Right cardiac atrium (tissue), 5 donors: ENCODE measurements around the gene NACA2. TPM values are rescaled to one million over a fixed set of nuclear protein-coding genes. Genes with fewer than 3 reads are reported as not detected.
"Not testable (repeated sequence)": the region's sequence is repeated elsewhere in the genome, so short reads cannot be mapped to it uniquely, and the experiment has no call there.

Source experiments
- ATAC-seq, 2 donors: fragments of 200-7000 bp; cut with Tn5 transposase; one replicate each; pipeline versions ENCODE4 v1.8.0 to v1.9.1; 2020; ENCODE audit warnings: moderate library complexity in 2 of 2, mild to moderate bottlenecking in 1 of 2
- DNase-seq, 3 donors: peaks; one replicate each; pipeline ENCODE4 v3.0.0-alpha.2; 2020
- H3K27ac ChIP-seq: one replicate; pipeline ENCODE4 v1.5.1; 2013; ENCODE audit warnings: mild to moderate bottlenecking, low read length, control low read depth, moderate library complexity
- H3K27me3 ChIP-seq: one replicate; pipeline ENCODE4 v1.6.1; 2013; ENCODE audit not compliant: control insufficient read depth, insufficient read depth
- H3K4me1 ChIP-seq: one replicate; pipeline ENCODE4 v1.6.1; 2013; ENCODE audit warnings: low read length; ENCODE audit not compliant: control insufficient read depth, insufficient read depth
- H3K4me3 ChIP-seq: one replicate; pipeline ENCODE4 v1.5.1; 2013; ENCODE audit warnings: low read length, control low read depth
- H3K9me3 ChIP-seq: one replicate; pipeline ENCODE4 v1.6.1; 2013; ENCODE audit warnings: low read length; ENCODE audit not compliant: control insufficient read depth
- WGBS: extraction: QIAGEN DNeasy Blood & Tissue Kit; methylation state at CpG from one replicate; pipeline ENCODE4 v1.1.7; 2013; 5-methylcytosine and 5-hydroxymethylcytosine counted together
- intact Hi-C, 4 donors: fragments of 100-400 bp; cut with DNase I; formaldehyde crosslinking; loops; one replicate each; pipeline versions ENCODE4 v1.11.0 to v1.14.0; 2022 to 2023
- polyA plus RNA-seq: library from polyadenylated mRNA; stranded (reverse); fragments of 200-250 nt; gene quantifications from one replicate; pipeline ENCODE4 v1.2.3, GENCODE V29; 2013
- total RNA-seq, 4 donors: library from RNA; stranded (reverse); fragmentation: NEBNext Ultra II Directional; extraction: Animal tissue kit (Norgen Biotek cat#: 25700); gene quantifications; one replicate each; pipeline ENCODE4 v1.2.1, GENCODE V29; 2021
- donor health status: healthy with polysubstance abuse.
- donor health status: DM: no; HTN: yes; CAD: no.
- donor health status: DM: no; HTN: no; CAD: no.
- donor health status: DM: no; HTN: yes; CAD: no; lungs with severe emphysema.
- donor health status: DM: yes; HTN: yes; CAD: no.

Gene NACA2
- total and polyA plus RNA-seq, 5 donors, result not detected

DNA sequence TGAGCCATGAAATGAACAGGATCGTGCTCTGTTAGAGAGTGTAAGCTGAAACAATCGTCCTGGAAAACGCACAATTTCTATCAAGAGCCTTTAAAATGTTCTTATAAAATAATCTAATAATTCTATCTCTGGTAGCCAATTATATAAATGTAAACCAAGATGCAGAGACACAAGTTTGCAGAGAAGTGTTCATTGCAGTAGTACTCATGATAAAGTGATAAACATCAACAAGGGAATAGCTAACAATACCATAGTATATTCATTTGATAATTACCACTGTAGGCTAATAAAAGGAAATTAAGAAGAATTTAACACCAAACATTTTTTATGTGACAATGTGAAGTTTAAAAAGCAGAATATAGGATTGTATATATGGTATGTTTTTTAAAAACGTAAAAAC, 12.4 kb downstream of the NACA2 start:
- H3K9me3 ChIP-seq, result no peaks in the 10 kb centered on the region
- ATAC-seq (no peak), DNase-seq (no peak)
- 87% methylated on average over 4 of the region's 4 CpGs for WGBS
- intact Hi-C loops, result no loop called here
- no peak overlapping the region for H3K4me3 ChIP-seq
- no peaks in the 10 kb centered on the region for H3K4me1 ChIP-seq
- H3K27ac ChIP-seq, result no peak overlapping the region
- no peaks in the 10 kb centered on the region for H3K27me3 ChIP-seq

DNA sequence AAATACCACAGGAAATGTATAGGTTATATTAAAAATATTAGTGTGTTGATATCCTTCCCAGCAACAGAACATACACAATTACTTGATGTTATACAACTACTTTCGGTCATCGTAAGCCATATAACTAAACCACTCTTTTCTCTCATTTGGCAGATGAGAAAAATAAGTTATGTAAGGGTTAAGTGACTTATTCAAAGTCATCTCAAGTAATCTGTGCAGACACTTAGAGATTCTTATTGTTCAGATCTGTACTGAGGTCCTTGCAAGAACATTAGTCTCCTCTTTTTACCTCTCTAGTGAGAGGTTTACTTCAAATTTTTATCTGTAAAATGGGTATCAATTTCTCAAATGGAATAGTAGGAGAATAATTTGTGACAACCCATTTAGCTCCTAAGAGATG, 15.0 kb downstream of the NACA2 start:
- intact Hi-C loops, result no loop called here

DNA sequence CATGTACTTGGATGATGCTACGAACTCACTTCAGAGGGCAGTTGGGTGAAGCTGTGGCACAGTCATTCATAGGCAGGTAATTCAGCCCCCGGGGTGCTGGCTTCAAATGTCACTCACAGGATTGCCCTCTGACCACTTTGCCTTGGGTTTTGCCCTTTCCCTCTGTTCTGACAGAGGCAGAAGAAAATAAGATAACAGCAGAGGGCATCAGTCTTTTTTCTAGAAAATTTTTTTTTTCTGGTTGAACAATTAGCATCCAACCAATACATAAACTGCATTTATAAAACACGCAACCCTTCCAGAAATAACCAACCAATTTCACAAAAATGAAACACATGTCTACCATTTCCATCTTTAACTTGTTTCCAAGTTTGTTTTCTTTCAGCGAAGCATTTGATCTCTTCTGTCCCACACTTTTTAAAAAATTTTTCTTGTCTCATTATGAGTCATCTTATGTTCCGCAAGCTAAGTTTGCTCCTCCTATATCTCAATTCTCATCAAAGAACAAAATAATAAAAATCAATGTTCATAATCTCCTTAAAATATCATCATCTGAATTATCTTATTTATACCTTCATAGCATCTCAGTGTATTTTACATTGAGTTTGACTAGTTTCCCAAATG, 15.6 kb downstream of the NACA2 start:
- Histone ChIP-seq H3K27me3 (no peaks in the 10 kb centered on the region), H3K27ac (no peak overlapping the region), H3K9me3 (no peaks in the 10 kb centered on the region), H3K4me1 (no peaks in the 10 kb centered on the region), H3K4me3 (no peak overlapping the region)
- intact Hi-C loops, result no loop called here
- DNase-seq (no peak), ATAC-seq (no peak)
- WGBS, result 71% methylated on average over 5 of the region's 5 CpGs

More for the DNA sequence above, 15.0 kb downstream of the NACA2 start:
- no peaks in the 10 kb centered on the region for H3K27me3 ChIP-seq
- WGBS, result 94% methylated on average over 2 of the region's 2 CpGs
- no peaks in the 10 kb centered on the region for H3K9me3 ChIP-seq
- no peaks in the 10 kb centered on the region for H3K4me1 ChIP-seq
- H3K4me3 ChIP-seq, result no peak overlapping the region
- ATAC-seq, result no peak
- no peak overlapping the region for H3K27ac ChIP-seq
- DNase-seq, result no peak

DNA sequence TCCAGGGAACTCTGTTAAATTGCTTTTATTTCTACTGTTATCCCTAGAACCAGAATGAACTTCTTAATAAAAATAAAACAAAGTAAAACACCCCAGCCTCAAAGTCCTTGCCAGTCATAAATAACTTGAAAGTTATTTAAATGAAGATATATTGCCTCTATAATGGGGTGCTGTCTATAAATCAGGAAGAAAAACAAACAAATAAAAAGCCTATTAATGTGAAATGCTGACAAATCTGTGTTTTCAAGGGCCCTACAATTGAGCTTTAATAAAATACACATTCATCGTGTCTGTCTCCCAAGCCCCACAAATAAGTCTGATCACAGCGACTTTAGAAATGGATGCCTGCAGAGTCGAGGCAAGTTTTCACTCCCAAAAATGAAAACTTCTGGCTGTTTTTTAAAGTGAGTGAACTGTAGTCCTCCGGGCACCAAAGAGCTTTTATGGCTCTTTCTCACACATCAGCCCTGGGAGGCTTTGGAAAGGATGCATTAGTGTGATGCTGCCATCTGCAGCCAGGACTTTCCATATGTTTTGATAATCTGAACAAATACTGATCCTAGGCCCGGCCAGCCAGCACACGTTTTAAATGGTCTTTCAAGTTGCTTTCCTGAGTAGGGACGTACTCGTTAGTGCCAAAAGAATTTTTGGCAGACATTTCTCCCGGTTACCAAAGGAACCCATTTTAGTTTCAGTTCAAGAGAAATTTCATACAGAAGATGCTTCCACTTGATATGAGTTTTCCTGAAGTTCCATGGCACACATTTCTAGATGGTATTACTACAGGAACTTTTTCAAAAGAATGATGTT, 16.3 kb downstream of the NACA2 start:
- WGBS, result 30% methylated on average over 9 of the region's 9 CpGs
- ATAC-seq, result no peak
- intact Hi-C loops, result no loop called here

DNA sequence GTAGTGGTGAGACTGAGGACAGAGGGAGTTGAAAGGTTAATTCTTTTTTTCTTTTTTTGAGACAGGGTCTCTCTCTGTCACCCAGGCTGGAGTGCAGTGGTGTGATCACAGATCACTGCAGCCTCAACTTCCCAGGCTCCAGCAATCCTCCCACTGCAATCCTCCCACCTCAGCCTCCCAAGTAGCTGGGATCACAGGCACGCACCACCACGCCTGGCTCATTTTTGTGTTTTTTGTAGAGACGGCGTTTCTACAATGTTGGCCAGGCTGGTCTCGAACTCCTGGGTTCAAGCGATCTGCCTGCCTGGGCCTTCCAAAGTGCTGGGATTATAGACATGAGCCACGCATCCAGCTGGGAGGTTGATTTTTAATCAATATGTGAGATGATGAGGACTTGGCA, 18.5 kb downstream of the NACA2 start:
- H3K4me3 ChIP-seq, H3K27ac ChIP-seq, H3K27me3 ChIP-seq, H3K4me1 ChIP-seq, DNase-seq, intact Hi-C loops, ATAC-seq, H3K9me3 ChIP-seq: not testable (repeated sequence)
- WGBS, result 95% methylated on average over 7 of the region's 7 CpGs

More for the DNA sequence above, 16.3 kb downstream of the NACA2 start:
- H3K27me3 ChIP-seq, result no peaks in the 10 kb centered on the region
- H3K4me1 ChIP-seq, result no peaks in the 10 kb centered on the region
- DNase-seq, result no peak
- H3K9me3 ChIP-seq, result no peaks in the 10 kb centered on the region
- no peak overlapping the region for H3K27ac ChIP-seq
- H3K4me3 ChIP-seq, result no peak overlapping the region

DNA sequence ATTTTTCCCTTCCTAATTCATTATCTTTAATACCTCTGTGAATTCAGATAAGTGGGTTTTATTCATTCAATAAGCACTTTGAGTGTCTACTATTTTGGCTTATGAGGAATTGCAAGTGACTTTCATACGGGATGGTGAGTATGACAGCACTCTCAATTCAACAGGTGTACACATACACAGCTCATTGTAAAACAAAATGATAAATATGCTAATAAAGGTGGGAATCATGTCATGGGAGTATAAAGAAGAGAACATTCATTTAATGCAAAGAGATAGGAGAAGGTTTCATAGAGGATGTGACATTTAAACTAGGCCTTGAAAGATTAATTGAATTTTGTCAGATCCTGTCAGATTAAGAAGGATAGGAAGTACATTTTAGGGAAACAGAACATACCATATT, 19.4 kb downstream of the NACA2 start:
- Histone ChIP-seq H3K4me3 (no peak overlapping the region), H3K27me3 (no peaks in the 10 kb centered on the region), H3K27ac (no peak overlapping the region), H3K9me3 (no peaks in the 10 kb centered on the region), H3K4me1 (no peaks in the 10 kb centered on the region)
- DNase-seq (no peak), ATAC-seq (no peak)
- 92% methylated on average over 1 of the region's 1 CpG for WGBS
- intact Hi-C loops, result no loop called here

DNA sequence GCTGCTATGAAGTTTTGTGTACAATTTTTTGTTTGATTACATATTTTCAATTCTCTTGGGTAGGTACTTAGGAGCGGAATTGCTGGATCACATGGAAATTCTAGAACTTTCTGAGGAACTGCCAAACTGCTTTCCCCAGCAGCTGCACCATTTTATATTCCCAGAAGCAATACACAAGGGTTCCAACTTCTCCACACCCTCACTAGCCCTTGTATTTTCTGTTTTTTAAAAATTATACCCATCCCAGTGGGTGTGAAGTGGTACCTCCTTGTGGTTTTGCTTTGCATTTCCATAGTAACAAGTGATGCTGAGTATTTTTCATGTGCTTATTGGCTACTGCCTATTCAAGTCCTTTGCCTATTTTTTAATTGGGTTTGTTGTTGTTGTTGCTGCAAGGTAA, 20.9 kb downstream of the NACA2 start:
- no peaks in the 10 kb centered on the region for H3K4me1 ChIP-seq
- WGBS, result 78% methylated on average over 1 of the region's 1 CpG
- no peak for DNase-seq
- intact Hi-C loops, result no loop called here
- no peak overlapping the region for H3K27ac ChIP-seq
- no peaks in the 10 kb centered on the region for H3K9me3 ChIP-seq
- H3K27me3 ChIP-seq, result no peaks in the 10 kb centered on the region
- ATAC-seq, result no peak
- no peak overlapping the region for H3K4me3 ChIP-seq

DNA sequence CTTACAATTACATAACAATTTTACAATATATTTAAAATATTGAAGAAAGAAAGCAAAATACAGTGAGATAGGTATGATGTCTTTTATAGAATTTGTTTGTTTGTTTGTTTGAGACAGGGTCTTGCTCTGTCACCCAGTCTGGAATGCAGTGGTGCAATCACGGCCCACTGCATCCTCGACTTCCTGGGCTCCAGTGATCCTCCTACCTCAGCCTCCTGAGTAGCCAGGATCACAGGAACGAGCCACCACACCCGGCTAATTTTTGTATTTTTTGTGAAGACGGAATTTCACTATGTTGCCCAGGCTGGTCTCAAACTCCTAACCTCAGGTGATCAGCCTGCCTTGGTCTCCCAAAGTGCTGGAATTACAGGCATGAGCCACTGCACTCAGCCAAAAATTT, 21.5 kb downstream of the NACA2 start:
- ATAC-seq, H3K4me1 ChIP-seq, H3K9me3 ChIP-seq, H3K4me3 ChIP-seq, DNase-seq, H3K27ac ChIP-seq, intact Hi-C loops, H3K27me3 ChIP-seq: not testable (repeated sequence)
- WGBS, result 92% methylated on average over 5 of the region's 5 CpGs

DNA sequence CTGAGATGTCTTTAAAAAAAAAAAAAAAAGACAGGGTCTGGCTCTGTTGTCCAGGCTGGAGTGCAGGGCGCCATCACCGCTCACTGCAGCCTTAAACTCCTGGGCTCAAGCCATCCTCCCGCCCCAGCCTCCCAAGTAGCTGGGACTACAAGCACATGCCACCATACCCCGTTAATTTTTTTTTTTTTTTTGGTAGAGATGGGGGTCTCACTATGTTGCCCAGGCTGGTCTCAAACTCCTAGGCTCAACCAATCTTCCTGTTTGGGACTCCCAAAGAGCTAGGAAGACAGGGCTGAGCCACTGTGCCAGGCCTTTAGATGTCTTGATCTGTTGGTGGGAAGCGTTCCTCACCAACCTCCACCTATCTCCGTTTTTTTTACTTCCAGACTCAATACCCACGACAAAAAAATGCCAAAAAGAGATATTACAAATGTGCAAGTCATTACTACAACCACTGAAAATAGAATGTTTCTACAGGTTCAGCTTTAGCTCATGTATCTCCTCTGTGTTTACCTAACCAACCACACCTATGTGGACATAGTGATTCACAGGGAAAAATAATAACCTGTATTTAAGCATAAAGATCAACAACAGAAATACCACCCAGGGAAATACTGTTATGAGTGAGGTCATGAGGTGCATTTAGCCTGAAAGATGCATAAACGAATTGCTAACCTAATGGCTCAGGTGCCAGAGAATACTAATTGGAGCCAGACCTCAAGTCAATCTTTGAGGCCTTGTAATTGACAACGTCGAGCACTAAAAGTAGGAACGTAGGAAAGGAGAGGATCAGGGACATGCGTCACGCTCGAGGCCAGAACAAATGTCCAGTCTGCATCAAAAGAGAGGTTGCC, 22.6 kb downstream of the NACA2 start:
- DNase-seq (no peak), ATAC-seq (no peak)
- intact Hi-C loops, result no loop called here
- WGBS, result 89% methylated on average over 14 of the region's 14 CpGs
- no peaks in the 10 kb centered on the region for H3K27me3 ChIP-seq
- H3K4me1 ChIP-seq, result no peaks in the 10 kb centered on the region
- H3K9me3 ChIP-seq, result no peaks in the 10 kb centered on the region
- no peak overlapping the region for H3K4me3 ChIP-seq
- H3K27ac ChIP-seq, result no peak overlapping the region

DNA sequence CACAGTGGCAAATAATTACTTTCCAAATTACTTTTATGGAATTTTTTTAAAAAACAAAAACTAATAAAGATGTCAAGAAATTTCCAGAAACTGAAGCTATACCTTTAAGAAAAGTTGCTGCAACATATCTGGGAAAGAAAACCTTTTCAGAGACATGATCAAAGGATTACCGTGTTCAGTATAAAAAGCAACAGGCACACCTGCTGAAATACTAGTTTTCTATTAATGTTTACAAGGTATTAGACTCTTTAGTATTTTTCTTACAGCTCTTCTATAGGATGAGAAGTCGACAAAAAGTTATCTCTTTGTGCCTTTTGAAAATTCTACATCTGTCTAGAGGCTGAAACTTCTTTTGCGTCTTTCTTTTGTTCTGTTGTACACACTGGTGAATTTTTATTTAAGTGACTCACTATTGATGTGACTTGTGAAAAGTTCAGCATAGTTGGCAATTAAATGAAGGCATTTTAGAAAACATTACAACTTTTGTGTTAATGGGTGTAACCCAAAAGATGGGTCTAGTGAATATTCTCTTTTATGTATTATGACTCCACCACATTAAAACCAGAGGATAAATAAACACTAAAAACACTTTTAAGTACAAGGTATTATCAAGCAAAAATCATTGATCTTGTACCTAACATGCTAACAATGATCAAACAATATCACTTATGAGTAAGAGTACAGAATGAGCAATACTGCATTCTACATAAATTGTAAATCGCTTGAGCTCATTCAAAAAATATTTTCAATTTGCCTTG, 23.8 kb downstream of the NACA2 start:
- Histone ChIP-seq H3K9me3 (no peaks in the 10 kb centered on the region), H3K4me3 (no peak overlapping the region), H3K4me1 (no peaks in the 10 kb centered on the region), H3K27me3 (no peaks in the 10 kb centered on the region), H3K27ac (no peak overlapping the region)
- intact Hi-C loops, result no loop called here
- no peak for DNase-seq
- WGBS, result 72% methylated on average over 4 of the region's 4 CpGs
- no peak for ATAC-seq
